Ascending aorta (tissue), 2 donors: ENCODE results near the gene SMAD4. TPM values are rescaled to one million over a fixed set of nuclear protein-coding genes. Genes with fewer than 3 reads are reported as not detected.

Experiments
- DNase-seq, 2 donors: peaks; one replicate each; pipeline ENCODE4 v3.0.0-alpha.2; 2019; ENCODE audit warnings: low spot score in 2 of 2
- H3K27ac ChIP-seq, 2 donors: fragments of 200-600 bp; sonication (generic); one replicate each; pipeline ENCODE4 v1.5.1; 2016 to 2017; ENCODE audit warnings: mild to moderate bottlenecking in 1 of 2
- H3K27me3 ChIP-seq: fragments of 200-600 bp; sonication (generic); one replicate; pipeline ENCODE4 v1.5.1; 2017
- H3K36me3 ChIP-seq, 2 donors: fragments of 200-600 bp; sonication (generic); one replicate each; pipeline ENCODE4 v1.5.1; 2016
- H3K4me1 ChIP-seq, 2 donors: fragments of 200-600 bp; sonication (generic); one replicate each; pipeline ENCODE4 v1.5.1; 2016 to 2017; ENCODE audit warnings: mild to moderate bottlenecking in 1 of 2
- H3K4me3 ChIP-seq, 2 donors: fragments of 200-600 bp; sonication (generic); one replicate each; pipeline ENCODE4 v1.5.1; 2016 to 2017; ENCODE audit warnings: mild to moderate bottlenecking in 1 of 2
- H3K9me3 ChIP-seq, 2 donors: fragments of 200-600 bp; sonication (generic); one replicate each; pipeline ENCODE4 v1.5.1; 2016
- intact Hi-C: fragments of 100-400 bp; cut with DNase I; formaldehyde crosslinking; loops from one replicate; pipeline ENCODE4 v1.15.1; 2023
- total RNA-seq: library from RNA; depleted of rRNA; stranded (reverse); fragments of >200 nt; gene quantifications from one replicate; pipeline ENCODE4 v1.1.0, GENCODE V29; 2016
- TF ChIP-seq, protein P1 (sequence below), 3 experiments: fragments of 200-600 bp in 2 of 3; fragments of 450-650 bp in 1 of 3; sonication (generic) in 2 of 3; IDR thresholded peaks; one replicate each; pipeline ENCODE4 v1.5.1; 2016 to 2019; ENCODE audit warnings: antibody characterized with exemption in 3 of 3, mild to moderate bottlenecking in 1 of 3, moderate library complexity in 1 of 3

SMAD4 gene
- total RNA-seq, 1 donor from 2014 or later, result 196 TPM

DNA sequence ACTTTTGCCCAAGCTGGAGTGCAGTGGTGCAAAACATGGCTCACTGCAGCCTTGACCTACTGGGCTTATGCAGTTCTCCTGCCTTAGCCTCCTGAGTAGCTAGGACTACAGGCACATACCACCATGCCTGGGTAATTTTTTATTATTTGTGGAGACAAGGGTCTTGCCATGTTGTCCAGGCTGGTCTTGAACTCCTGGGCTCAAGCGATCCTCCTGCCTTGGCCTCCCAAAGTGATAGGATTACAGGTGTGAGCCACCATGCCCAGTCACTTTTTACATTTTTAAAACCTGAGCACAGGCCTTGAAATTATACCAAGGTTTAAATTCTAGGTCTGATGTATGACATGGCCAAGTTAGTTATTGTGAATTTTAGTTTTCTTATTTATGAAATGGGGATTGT is 18.2 kb downstream of the SMAD4 start:
- H3K36me3 ChIP-seq, result peaks cover 6 to 29% of the 10 kb centered on the region in 2 donors
- H3K9me3 ChIP-seq, result no peaks in the 10 kb centered on the region
- no peak overlapping the region for H3K4me3 ChIP-seq
- H3K27ac ChIP-seq, result no peak overlapping the region
- TF ChIP-seq, protein P1, sequence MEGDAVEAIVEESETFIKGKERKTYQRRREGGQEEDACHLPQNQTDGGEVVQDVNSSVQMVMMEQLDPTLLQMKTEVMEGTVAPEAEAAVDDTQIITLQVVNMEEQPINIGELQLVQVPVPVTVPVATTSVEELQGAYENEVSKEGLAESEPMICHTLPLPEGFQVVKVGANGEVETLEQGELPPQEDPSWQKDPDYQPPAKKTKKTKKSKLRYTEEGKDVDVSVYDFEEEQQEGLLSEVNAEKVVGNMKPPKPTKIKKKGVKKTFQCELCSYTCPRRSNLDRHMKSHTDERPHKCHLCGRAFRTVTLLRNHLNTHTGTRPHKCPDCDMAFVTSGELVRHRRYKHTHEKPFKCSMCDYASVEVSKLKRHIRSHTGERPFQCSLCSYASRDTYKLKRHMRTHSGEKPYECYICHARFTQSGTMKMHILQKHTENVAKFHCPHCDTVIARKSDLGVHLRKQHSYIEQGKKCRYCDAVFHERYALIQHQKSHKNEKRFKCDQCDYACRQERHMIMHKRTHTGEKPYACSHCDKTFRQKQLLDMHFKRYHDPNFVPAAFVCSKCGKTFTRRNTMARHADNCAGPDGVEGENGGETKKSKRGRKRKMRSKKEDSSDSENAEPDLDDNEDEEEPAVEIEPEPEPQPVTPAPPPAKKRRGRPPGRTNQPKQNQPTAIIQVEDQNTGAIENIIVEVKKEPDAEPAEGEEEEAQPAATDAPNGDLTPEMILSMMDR (IDR thresholded peaks at IDR 0.05), result no peak
- H3K27me3 ChIP-seq, result no peaks in the 10 kb centered on the region
- intact Hi-C loops, result no loop called here
- DNase-seq, result no peak
- peaks cover 0 to 3% of the 10 kb centered on the region in 2 donors for H3K4me1 ChIP-seq

- no peak overlapping the region for H3K4me3 ChIP-seq
- peaks cover 6 to 29% of the 10 kb centered on the region in 2 donors for H3K36me3 ChIP-seq
- TF ChIP-seq, protein P1 (IDR thresholded peaks at IDR 0.05), result no peak
- no peaks in the 10 kb centered on the region for H3K9me3 ChIP-seq
- intact Hi-C loops, result no loop called here
- DNase-seq, result no peak
- no peaks in the 10 kb centered on the region for H3K27me3 ChIP-seq
- H3K4me1 ChIP-seq, result peaks cover 0 to 3% of the 10 kb centered on the region in 2 donors
- no peak overlapping the region for H3K27ac ChIP-seq
These were observed 19.1 kb downstream of the SMAD4 start for GRCh38 chr18:51049137-51049536.

DNA sequence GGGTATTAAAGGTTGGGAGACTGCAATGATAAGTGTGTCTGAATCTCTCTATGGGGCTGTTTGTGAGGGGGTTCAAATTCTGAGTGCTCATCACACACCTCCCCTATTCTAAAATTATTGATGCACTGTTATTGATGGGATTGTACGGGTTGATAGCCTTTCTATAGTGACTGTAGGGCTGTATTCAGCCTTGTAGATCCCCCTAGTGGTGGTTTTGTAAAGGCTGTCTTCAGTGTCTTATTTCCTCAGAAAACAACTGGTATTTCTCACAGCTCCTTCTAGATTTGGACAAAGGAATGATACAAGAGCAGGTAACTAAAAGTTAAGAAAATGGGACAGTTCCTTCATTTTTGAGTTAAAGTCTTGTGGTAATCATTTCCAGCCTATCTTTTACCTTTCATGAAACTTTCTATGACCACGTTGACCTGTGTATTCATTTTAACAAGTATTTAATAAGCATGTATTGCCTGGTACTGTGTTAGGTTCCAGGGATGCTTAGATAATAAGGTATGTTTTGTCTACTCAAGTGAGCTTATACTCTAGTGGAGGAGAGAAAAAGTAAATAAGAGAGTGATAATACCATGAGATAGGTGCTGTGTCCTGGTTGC is 21.2 kb downstream of the SMAD4 start:
- TF ChIP-seq, protein P1 (IDR thresholded peaks at IDR 0.05), result peak; percentile 49 to 76 (median 65)
- no peaks in the 10 kb centered on the region for H3K27me3 ChIP-seq
- no peaks in the 10 kb centered on the region for H3K9me3 ChIP-seq
- H3K4me3 ChIP-seq, result no peak overlapping the region
- H3K36me3 ChIP-seq, result peaks cover 17 to 48% of the 10 kb centered on the region in 2 donors
- intact Hi-C loops, result loop anchor here (2.0 to 5.0 kb wide), 2 partner anchors 174 to 230 kb away; partner anchors contain the start of genes ME2 and MRO
- H3K27ac ChIP-seq, result no peak overlapping the region
- no peak for DNase-seq
- H3K4me1 ChIP-seq, result no peaks in the 10 kb centered on the region

DNA sequence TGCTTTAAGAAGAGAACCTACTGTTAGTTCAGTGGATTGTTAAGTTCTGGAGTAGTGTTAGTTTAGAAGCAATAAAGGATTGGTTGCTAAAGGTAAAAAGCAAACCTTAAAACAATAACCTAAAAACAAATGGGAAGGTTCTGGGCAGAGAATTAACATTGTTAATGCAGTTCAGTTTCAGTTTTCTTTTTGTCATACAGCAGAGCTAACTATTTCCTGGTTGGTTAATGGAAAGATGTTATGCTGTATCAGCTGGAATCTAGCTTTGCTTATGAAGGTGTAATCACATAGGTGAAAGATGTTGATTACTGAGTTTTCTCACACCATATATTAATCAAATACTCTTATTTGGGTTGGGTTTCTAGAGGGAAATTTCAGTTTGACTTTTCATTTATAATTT is 23.8 kb downstream of the SMAD4 start:
- Histone ChIP-seq H3K36me3 (peaks cover 21 to 46% of the 10 kb centered on the region in 2 donors), H3K4me1 (no peaks in the 10 kb centered on the region), H3K27ac (no peak overlapping the region), H3K4me3 (no peak overlapping the region), H3K27me3 (no peaks in the 10 kb centered on the region), H3K9me3 (no peaks in the 10 kb centered on the region)
- DNase-seq, result no peak
- TF ChIP-seq, protein P1 (IDR thresholded peaks at IDR 0.05), result no peak
- intact Hi-C loops, result loop anchor here (5.0 kb wide), 1 partner anchor 177 kb away; the partner anchor contains the start of gene ME2

DNA sequence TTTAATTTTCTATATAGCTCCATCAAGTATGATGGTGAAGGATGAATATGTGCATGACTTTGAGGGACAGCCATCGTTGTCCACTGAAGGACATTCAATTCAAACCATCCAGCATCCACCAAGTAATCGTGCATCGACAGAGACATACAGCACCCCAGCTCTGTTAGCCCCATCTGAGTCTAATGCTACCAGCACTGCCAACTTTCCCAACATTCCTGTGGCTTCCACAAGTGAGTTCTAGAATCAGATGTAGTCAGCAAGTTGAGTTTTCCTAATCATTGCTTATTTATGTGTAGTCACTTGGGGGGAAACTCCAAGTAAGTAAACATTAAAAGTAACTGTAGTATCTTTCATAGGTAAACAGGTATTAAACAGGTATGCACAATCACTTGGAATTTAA is 24.8 kb downstream of the SMAD4 start:
- TF ChIP-seq, protein P1 (IDR thresholded peaks at IDR 0.05), result no peak
- Histone ChIP-seq H3K27me3 (no peaks in the 10 kb centered on the region), H3K4me1 (no peaks in the 10 kb centered on the region), H3K36me3 (peaks cover 27 to 38% of the 10 kb centered on the region in 2 donors), H3K27ac (no peak overlapping the region), H3K9me3 (no peaks in the 10 kb centered on the region), H3K4me3 (no peak overlapping the region)
- no peak for DNase-seq
- intact Hi-C loops, result loop anchor here (5.0 kb wide), 1 partner anchor 177 kb away; the partner anchor contains the start of gene ME2
